HG03135 (cell line): ENCODE data around the gene UBE2J1.
"Not testable (repeated sequence)": the region's sequence is repeated elsewhere in the genome, so short reads cannot be mapped to it uniquely, and the experiment has no call there.

ENCODE experiments used
- ATAC-seq: cut with Tn5 transposase; IDR thresholded peaks from one replicate; pipeline ENCODE4 v1.9.1; 2021; ENCODE audit warnings: mild to moderate bottlenecking, moderate library complexity; ENCODE audit not compliant: unreplicated experiment

UBE2J1 gene

DNA sequence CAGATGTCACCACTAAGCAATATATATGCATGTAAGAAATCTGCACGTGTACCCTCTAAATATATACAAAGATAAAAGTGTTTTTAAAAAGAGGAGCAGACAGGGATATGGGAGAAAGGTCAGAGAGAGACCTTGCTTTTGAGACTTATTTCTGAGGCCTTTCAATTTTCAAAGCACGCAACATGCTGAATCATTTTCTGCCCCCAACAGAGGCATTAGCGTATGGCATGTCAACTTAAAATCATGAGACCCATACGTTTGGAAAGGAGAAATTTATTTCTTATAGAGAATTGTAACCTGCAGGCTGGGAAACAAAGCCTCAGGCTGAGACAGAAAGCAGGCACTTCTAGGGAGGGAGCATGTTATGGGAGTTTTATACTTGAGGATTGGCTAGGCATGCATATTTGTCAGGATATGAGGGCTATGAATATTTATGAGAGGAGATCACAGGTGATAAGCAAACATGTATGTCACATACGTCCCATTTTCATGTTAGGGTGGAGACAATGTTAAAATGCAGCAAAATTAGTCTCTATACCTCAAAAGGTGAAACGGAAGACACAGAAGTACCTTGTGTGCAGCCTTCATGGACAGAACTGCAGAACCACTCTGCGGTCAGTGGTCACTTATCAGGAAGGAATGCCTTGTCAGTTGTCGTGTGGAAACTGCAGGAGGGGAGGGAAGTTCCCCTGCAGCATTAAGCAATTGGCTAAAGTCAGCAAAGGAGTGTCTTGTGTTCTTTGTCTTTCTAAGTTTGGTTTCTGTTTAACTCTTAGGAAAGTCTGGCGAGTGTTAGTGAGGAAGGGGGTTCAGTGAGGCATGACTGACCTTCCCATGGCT lies 31.2 kb downstream of the UBE2J1 start:
- no peak for ATAC-seq

GRCh38 chr6:89320012-89320559 lies 32.4 kb downstream of the UBE2J1 start:
- no peak for ATAC-seq

- no peak for ATAC-seq
Observed at GRCh38 chr6:89317067-89317466, 35.5 kb downstream of the UBE2J1 start.

GRCh38 chr6:89315249-89315885 lies 37.2 kb downstream of the UBE2J1 start, which contains the start of gene GABRR2:
GABRR2 (minus strand) TSS chr6:89315299; CDS start chr6:89315165, 134 bp downstream.
- no peak for ATAC-seq

- ATAC-seq = no peak
Observed at GRCh38 chr6:89314692-89315091, 37.8 kb downstream of the UBE2J1 start.

GRCh38 chr6:89313006-89313405 lies 39.5 kb downstream of the UBE2J1 start:
- no peak for ATAC-seq

GRCh38 chr6:89311853-89312531 lies 40.5 kb downstream of the UBE2J1 start:
- no peak for ATAC-seq

- no peak for ATAC-seq
Observed at GRCh38 chr6:89311530-89311852, 41.0 kb downstream of the UBE2J1 start.

DNA sequence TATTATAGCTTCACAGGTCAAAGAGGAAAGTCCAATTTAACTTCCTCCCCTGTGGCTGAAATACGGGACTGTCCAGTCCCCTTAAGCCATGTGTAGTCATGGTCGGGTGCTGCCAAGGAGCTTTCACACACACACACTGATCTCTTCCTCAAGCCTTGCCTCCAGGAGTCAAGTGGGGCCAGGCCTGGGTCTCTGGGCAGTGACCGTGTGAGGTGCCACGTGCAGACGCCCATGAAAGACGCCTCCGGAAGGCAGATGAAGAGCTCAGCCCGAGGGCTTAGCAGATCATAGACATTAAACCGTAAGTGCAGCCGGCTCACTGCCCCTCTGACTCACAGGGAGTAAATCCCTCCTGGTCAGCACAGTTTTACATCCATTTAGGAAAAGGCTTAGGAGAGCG lies 41.6 kb downstream of the UBE2J1 start:
- no peak for ATAC-seq

DNA sequence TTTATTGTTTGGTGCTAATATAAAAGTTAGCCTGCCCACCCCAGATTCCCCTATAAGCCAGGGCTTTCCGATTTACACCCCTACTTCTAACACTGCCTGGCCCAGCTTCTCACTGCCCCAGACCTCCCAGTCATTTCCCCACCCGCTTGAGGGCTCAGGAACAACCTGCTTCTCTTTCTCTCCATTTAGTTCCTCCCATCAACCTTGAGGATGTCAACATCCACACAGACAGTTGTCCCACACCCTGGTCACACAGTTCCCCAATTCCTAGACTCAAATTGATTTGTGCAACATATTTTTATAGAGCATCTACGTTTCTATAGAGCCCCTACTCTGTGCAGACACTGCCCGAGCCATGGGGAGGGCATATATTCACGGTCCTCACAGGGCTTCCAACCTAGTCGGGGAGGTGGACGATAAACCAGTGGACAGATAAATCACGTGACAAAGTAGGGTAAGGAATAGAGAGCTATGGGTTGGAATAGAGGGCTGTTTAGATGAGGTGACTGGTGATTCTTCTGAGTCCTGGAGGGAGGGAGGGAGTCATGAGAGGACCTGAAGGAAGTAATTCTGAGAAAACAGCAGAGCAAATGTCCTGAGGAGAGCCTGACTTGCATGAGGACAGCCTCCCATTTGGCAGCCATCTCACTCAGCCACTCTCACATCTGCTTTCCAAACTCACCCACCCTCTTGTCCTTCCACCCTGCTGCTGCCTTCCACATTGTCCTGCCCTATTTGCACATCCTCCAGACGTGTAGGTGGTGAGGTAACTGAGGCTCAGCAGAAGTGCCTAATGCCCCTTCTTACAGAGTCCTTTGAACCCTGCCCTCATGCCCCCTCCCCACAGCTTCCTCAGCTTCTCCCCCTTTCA lies 43.8 kb downstream of the UBE2J1 start:
- ATAC-seq = no peak

- ATAC-seq = not testable (repeated sequence)
Observed at GRCh38 chr6:89304517-89304916, 48.0 kb downstream of the UBE2J1 start.

DNA sequence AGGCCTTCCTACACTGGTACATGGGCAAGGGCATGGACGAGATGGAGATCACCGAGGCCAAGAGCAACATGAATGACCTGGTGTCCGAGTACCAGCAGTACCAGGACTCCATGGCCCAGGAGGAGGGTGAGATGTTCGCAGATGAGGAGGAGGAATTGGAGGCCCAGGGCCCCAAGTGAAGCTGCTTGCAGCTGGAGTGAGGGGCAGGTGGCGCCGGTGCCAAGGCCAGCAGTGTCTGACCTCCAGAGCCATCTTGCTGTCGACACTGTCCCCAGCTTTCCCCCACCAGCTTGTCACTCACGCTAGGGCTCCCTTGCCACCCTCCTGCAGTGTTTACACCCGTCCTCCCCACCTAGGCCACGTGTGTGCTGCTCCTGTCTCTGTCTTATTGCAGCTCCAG lies 49.6 kb downstream of the UBE2J1 start:
- ATAC-seq = no peak

DNA sequence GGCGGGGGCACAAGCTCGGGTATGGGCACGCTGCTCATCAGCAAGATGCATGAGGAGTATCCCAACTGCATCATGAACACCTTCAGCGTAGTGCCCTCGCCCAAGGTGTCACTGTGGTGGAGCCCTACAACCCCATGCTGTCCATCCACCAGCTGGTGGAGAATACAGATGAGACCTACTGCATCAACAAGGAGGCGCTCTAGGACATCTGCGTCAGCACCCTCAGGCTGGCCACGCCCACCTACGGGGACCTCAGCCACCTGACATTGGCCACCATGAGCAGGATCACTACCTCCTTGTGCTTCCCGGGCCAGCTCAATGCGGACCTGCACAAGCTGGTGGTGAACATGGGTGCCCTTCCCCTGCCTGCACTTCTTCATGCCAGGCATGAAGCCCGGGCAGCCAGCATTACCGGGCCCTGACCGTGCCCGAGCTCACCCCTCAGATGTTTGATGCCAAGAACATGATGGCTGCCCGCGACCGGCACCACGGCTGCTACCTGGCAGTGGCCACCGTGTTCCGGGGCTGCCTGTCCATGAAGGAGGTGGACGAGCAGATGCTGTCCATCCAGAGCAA lies 50.2 kb downstream of the UBE2J1 start:
- no peak for ATAC-seq

DNA sequence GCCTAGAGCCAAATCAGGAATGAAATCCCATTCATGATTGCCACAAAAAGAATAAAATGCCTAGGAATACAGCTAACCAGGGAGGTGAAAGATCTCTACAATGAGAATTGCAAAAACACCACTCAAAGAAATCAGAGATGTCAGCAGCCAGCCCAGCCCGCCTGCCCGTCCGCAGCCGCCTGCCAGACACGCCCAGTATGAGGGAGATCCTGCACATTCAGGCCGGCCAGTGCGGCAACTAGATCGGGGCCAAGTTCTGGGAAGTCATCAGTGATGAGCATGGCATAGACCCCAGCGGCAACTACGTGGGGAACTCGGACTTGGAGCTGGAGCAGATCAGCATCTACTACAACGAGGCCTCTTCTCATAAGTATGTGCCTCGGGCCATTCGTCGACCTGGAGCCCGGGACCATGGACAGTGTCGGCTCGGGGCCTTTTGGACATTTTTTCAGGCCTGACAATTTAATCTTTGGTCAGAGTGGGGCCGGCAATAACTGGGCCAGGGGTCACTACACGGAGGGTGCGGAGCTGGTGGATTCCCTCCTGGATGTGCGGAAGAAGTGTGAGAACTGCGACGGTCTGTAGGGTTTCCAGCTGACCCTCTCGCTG lies 50.8 kb downstream of the UBE2J1 start:
- no peak for ATAC-seq

GRCh38 chr6:89299466-89299850 lies 53.1 kb downstream of the UBE2J1 start:
- ATAC-seq = no peak

DNA sequence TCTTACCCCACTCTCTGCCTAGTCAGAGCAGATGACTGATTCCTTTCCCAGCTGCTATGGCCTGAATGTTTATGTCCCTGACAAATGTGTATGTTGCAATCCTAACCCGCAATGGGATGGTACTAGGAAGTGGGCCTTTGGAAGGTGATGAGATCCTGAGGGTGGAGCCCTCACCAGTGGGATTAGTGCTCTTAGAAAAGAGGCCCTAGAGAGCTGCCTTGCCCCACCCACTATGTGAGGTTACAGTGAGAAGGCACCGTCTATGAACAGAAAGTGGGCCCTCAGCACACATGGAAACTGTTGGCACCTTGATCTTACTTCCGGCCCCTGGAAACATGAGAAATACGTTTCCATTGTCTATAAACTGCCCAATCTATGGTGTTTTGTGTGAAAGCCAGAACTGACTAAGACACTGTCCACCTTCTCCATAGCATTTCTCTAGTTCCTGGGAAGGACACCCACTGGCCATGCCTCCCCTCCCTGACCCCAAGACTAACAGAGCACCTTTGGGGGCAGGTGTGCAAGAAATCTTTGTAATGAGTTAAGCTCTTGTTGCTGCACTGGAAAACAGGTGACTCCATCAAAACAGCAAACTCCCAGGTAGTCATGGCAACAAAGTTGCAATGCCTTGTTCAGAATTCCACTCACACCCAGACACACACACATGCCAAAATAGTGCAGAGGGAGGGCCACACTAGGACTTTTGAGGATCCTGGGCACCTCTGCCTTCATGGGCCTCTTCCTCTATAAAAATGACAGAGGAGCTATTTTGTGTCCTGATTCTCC lies 53.6 kb downstream of the UBE2J1 start:
- no peak for ATAC-seq

DNA sequence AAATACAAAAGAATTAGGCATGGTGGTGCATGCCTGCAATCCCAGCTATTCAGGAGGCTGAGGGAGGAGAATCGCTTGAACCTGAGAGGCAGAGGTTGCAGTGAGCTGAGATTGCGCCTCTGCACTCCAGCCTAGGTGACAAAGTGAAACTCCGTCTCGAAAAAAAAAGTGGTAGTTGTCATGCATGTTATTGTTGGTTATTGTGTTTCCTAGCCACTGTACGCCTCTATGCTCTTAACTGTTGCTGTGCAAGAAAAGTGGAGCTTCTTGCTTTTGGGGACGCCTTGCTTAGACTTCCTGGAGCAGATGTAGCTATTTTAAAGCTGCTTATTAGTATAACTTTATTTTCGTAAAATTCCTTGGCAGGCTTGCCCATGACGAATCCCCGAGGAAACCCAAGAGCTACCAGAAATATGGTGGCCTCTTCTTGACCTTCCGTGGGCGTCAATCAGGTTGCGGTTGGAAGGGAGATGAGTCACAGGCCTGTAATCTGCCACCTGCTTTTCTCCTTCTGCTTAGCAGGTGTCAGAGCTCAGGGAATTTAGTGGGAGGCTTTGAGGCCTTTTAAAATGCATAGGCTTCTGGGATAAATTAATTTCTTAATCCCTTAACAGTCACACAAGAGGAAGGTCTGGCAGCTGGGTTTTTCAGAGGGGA lies 54.7 kb downstream of the UBE2J1 start:
- peak; percentile 96 for ATAC-seq

DNA sequence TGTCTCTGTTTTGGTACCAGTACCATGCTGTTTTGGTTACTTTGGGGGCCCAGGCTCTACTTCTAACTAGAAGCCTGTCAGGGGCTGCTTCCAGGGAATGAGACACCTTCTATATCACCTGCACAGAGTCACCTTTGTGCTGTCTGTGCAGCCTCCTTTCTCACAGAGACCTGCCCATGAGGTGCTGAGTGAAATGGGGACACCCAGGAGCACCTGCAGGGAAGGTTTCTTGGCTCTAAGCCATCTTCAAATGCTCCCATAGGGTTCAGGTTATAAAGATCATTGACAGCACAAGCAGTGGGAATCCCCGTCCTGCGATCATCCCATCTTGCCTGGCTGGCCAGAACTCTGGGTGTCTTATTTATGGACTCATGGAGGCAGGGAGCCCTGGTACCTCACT lies 56.5 kb downstream of the UBE2J1 start:
- ATAC-seq = no peak

- ATAC-seq = not testable (repeated sequence)
Observed at GRCh38 chr6:89295116-89295515, 57.4 kb downstream of the UBE2J1 start.
